Measurements from ENCODE around the gene TTF2.

DNA sequence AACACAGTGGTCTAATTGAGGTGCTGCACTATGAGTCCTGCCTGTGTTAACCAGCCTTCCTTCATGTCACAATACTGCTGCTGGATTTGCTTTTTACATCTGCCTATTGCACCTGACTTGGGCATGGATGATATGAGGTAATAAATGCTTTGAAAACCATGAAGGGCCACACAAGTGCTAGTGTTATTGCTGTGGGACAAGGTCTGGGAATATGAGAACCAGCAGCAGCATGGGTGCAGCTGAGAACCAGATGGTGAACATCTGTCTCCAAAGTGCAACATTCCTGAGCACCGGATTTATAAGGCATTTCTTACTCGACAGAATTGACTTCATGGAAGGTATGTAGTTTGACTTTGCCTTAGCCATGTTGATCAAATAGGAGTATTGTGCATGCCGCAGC is 44.9 kb downstream of the TTF2 start:
- TF ChIP-seq POLR2AphosphoS5 (IDR thresholded peaks at IDR 0.05; ENCODE audit: control insufficient read depth, insufficient read depth, low read depth, low read length) (no peak), PHF8 (IDR thresholded peaks at IDR 0.05; ENCODE audit: borderline replicate concordance, low read length) (no peak), FOXM1 (IDR thresholded peaks at IDR 0.05; ENCODE audit: low read depth) (no peak), FOXM1 (CRISPR knock-in tag; IDR thresholded peaks at IDR 0.05; ENCODE audit: low read depth) (no peak), BDP1 (IDR thresholded peaks at IDR 0.05; ENCODE audit: insufficient read depth, insufficient read length) (no peak), POLR2A (conservative IDR thresholded peaks at IDR 0.05) (no peak), SIN3A (IDR thresholded peaks at IDR 0.05; ENCODE audit: borderline replicate concordance in 2 of 2, control insufficient read depth in 1 of 2, low read depth in 2 of 2, low read length in 2 of 2) (no peak), L3MBTL2 (IDR thresholded peaks at IDR 0.05) (no peak), CHD2 (IDR thresholded peaks at IDR 0.05; ENCODE audit: low read depth, low read length) (no peak), HMGN3 (IDR thresholded peaks at IDR 0.05; ENCODE audit: borderline replicate concordance, extremely low read depth, insufficient read length, low read depth, low read length) (no peak), HMG20B (CRISPR knock-in tag; IDR thresholded peaks at IDR 0.05) (no peak)
- TF ChIP-seq, protein P1, sequence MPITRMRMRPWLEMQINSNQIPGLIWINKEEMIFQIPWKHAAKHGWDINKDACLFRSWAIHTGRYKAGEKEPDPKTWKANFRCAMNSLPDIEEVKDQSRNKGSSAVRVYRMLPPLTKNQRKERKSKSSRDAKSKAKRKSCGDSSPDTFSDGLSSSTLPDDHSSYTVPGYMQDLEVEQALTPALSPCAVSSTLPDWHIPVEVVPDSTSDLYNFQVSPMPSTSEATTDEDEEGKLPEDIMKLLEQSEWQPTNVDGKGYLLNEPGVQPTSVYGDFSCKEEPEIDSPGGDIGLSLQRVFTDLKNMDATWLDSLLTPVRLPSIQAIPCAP (CRISPR knock-in tag; IDR thresholded peaks at IDR 0.05; ENCODE audit: borderline replicate concordance): no peak
- TF ChIP-seq, protein P2, sequence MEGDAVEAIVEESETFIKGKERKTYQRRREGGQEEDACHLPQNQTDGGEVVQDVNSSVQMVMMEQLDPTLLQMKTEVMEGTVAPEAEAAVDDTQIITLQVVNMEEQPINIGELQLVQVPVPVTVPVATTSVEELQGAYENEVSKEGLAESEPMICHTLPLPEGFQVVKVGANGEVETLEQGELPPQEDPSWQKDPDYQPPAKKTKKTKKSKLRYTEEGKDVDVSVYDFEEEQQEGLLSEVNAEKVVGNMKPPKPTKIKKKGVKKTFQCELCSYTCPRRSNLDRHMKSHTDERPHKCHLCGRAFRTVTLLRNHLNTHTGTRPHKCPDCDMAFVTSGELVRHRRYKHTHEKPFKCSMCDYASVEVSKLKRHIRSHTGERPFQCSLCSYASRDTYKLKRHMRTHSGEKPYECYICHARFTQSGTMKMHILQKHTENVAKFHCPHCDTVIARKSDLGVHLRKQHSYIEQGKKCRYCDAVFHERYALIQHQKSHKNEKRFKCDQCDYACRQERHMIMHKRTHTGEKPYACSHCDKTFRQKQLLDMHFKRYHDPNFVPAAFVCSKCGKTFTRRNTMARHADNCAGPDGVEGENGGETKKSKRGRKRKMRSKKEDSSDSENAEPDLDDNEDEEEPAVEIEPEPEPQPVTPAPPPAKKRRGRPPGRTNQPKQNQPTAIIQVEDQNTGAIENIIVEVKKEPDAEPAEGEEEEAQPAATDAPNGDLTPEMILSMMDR (IDR thresholded peaks at IDR 0.05 in 2 of 3, conservative IDR thresholded peaks at IDR 0.05 in 1 of 3; ENCODE audit: insufficient read depth in 2 of 3, low read depth in 1 of 3, low read length in 3 of 3): no peak

Measured in K562 (cell line).